T-helper 9 cell (primary cell): ENCODE measurements around the gene RNF26.

ENCODE experiments used
- DNase-seq: peaks from one replicate; pipeline ENCODE4 v3.0.0-alpha.2; 2020

RNF26 gene

DNA sequence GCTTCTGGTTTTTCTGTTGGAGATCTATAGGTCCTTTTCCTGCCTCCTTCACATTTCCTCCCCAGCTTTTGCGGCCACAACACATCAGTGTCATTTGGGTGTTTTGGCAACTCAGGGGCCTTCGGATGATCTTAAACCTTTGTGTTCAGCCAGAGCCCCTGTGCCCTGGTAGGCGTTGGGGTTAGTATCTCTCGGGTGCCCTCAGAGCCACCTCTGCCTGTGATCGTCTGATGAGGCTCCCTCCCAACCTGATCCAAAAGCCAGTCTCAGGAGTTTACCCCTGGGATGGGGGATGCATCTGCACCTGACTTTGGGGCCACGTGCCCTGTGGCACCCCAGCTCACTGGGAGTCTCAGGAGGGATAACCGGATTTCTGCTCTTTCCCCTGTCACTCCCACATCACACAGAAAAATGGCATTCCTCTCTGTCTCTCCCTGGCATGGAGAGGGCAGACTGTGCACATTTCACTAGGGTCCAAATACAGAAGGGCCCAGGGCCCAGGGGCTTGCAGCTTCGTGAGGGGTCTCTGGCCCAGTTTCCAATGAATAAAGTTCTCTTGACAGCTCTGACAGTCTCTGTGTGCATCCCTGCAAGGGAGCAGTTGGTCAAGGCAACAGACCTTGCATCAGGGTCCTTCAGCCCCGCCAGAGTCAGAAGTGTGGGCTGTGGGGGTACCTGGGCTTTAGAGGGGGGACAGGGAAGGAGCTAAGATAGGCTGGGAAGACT, 2.6 kb downstream of the RNF26 start:
- DNase-seq = no peak

GRCh38 chr11:119337581-119338317, 3.4 kb downstream of the RNF26 start:
- no peak for DNase-seq

GRCh38 chr11:119338318-119338890, 4.1 kb downstream of the RNF26 start:
- peak; percentile 61 for DNase-seq

- no peak for DNase-seq
Measured at GRCh38 chr11:119338965-119339588, 4.8 kb downstream of the RNF26 start.

DNA sequence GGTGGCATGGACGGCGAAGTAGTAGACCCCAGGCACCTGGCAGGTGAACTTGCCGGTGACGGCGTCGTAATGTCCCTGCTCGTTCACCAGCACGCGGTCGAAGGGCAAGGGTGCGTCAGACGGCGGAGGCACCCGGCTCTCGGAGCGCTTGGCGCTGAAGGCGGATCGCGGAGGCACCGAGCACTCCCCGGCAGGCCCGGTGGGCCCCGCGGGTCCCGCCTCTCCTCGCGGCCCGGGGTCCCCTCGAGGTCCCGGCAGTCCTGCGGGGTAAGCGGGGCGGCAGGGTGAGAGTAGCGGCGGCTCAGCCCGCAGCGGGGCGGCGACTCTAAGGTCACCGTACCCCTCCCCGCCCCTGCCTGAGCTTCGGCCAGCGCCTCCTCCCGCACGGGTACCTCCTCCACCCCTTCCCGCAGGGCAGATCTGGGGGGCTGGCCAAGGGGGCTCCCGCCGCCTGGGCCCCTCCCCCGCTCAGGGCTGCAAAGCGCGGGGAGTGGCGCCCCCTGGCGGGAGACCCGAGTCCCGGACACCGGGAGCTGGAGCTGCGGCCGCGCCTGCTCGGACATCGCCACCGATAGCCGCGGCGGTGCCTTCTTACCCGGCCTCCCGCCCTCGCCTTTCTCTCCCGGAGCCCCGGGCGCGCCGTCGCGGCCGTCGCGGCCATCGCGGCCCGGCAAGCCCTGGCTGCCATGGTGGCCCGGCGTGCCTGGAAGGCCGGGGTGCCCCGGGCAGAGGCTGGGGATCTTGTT, 5.4 kb downstream of the RNF26 start:
- peak; percentile 44 for DNase-seq

- DNase-seq = no peak
Measured at GRCh38 chr11:119340335-119341221, 6.3 kb downstream of the RNF26 start, which contains the start of gene C1QTNF5. Gene C1QTNF5, minus strand, starts transcription at chr11:119340883. Its CDS starts 486 bp downstream, at chr11:119340397.

- no peak for DNase-seq
Measured at GRCh38 chr11:119341222-119342022, 7.1 kb downstream of the RNF26 start.

- no peak for DNase-seq
Measured at GRCh38 chr11:119342023-119342300, 7.6 kb downstream of the RNF26 start.

DNA sequence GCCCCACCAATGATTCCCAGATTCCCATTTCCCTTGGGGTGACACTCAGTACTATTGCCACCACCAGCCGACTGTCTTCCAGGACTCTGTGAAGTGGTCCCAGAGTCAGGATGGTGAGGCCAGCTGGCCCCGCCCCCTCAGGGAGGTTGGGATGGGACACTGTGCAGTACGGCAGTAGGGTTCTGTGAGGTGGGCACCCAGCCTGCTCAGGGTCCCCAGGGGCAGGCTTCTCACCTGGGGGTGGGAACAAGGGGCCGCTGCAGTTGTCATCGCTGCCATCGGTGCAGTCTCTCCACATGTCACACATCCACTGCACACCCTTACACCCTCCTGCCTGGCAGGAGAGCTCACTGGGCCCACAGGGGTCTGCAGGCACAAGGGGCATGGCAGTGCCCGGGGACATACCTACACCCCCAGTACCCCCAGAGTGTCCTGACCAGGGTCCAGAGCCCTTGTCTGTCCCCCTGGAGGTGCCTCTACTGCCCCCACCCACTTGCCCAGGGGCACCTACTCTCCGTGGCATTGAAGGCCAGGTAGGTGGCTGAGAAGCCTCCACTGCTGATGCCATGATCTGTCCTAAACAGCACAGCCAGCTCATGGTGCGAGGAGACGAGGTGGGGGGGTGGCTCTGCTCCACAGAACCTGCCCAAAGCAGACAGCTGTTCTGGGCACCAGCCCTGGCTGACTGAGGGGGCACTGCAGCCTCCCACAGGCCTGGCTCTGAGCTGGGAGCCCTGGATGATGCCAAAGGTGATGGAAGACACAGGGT, 8.2 kb downstream of the RNF26 start:
- DNase-seq = no peak

DNA sequence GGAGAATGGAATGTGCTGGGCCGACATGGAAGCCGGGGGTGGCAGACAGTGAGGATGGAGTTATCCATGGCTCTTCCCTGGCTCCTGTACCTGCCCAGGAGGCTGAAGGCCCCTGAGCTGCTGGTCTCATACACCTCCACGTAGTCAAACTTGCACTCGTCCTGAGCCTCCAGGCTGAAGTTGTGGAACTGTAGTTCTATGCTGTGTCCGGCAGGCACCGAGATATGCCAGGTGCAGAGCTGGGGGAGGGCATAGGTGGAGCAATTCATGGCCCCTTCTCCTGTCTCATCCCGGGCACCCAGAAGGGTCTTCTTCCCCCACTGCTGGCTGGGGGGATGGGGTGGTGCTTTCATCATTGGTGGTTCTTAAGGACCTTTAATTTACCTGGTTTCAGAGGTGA, 9.4 kb downstream of the RNF26 start:
- no peak for DNase-seq

- no peak for DNase-seq
Measured at GRCh38 chr11:119344291-119345010, 10.1 kb downstream of the RNF26 start.

DNA sequence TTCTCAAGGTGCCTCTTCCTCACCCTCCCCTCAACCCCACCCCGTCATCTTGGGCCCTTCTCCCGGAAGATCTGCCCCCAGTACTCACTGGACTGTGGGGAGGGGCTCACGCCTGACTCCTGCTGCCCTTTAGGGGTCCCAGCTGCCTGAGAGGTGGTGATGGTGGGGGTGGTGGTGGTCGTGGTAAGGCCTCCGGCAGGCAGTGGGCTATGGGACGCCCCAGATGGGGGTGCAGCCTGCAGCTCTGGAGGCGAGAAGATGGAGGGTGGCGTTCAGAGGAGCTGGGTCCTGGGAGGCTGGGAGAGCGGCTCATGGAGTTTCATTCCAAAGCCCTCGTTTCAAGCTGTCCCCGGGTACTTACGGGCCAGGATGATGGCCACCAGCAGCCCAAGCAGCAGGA, 11.4 kb downstream of the RNF26 start:
- DNase-seq = no peak

DNA sequence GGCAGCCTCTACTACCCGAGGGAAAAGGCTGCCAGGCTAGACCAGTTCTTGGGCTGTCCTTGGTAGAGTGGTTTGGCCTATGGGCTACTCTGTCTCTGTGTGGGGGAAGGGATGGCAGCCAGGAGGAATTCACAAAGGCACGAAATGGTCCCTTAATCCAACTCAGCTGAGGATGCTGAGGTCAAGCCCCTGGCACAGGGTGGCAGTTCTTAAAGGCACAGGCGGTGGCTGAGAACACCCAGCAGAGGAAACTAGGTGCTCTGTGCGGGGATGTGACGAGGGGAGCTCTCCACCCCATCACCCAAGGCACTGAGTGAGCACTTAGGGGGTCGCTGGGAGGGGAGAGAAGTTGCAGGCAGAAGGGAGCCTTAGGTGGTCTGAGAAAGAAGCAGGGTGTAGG, 12.3 kb downstream of the RNF26 start, which contains the start of gene MFRP:
Gene MFRP (minus strand): TSS at position 101 of the 400 bp plus-strand sequence. CDS start 192 bp downstream, outside the sequence.
- no peak for DNase-seq

DNA sequence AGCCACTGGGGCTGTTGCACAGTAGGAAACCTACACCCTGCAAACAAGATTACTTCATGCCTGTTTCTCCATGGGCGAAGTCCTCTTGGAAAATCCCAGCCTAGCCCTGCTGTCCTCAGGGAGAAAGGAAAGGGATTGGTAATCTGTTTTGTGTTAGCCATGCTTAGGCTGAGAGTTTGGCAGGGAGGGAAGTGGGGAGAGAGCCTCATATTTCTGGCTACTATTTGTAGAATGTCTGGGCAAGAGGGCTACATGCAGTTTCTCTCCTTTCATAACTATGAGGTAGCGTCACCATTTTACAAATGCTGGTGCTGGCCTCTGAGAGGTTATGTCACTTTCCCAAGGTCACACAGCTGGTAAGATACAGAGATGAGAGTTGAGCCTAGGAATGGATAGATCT, 12.9 kb downstream of the RNF26 start:
- no peak for DNase-seq

- no peak for DNase-seq
Measured at GRCh38 chr11:119347940-119348605, 13.7 kb downstream of the RNF26 start.

GRCh38 chr11:119350302-119350701, 16.0 kb downstream of the RNF26 start:
- DNase-seq = no peak

DNA sequence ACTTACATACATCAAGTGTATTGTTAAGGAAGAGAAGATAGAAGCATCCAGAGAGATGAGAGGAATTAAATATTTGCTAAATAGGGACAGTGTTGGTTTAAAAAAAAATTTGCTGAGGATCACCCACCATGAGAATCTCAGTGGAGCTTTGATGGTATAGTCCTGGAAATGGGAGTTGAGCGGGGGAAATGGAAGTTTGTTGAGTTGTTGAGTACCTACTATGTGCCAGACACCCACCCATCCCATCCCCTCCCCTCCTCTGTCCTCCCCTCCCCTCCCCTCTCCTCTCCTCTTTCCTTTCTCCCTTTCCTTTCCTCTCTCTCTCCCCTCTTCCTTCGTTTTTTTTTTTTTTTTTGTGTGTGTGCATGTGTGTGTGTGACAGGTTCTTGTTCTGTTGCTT, 16.9 kb downstream of the RNF26 start:
- DNase-seq = no peak

DNA sequence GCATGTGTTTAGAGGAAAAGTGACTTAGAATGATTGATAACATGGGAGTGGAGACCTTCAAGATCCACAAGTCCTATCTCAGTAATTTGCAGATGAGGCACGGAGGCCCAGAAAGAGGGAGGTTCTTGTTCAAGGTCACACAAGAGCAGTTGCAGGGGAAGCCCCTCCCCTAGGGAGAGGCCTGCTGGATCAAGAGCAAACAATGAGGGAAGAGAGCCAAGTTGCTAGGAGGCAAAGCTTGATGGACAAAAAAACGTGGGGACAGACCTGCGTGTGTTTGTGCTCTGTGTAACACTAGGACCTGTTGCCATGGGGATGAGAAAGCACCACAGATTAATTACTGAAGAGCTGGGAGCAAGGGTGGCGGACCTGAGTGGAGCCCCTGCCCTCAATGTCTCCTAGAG, 18.5 kb downstream of the RNF26 start:
- DNase-seq = no peak
